ENCODE results near the gene MEP1A.

DNA sequence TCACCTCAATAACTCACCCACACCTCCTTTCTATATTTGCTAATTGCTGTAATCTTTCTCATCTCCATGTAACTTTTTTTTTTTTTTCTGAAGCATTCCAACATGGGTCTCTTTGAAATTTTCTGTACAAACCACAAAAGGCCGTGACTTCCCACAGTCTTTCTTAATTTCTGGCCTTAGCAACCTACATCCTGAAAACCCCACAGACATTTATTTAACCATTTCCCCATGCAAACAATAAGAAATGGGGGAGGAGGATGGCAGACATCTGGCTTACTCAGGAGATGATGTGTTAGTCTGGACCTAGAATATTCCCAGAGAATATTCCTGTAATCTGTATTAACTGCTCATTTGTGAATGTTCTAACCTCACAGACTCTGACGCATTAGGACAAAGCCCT is 57.6 kb downstream of the MEP1A start:
- TF ChIP-seq, protein P1, sequence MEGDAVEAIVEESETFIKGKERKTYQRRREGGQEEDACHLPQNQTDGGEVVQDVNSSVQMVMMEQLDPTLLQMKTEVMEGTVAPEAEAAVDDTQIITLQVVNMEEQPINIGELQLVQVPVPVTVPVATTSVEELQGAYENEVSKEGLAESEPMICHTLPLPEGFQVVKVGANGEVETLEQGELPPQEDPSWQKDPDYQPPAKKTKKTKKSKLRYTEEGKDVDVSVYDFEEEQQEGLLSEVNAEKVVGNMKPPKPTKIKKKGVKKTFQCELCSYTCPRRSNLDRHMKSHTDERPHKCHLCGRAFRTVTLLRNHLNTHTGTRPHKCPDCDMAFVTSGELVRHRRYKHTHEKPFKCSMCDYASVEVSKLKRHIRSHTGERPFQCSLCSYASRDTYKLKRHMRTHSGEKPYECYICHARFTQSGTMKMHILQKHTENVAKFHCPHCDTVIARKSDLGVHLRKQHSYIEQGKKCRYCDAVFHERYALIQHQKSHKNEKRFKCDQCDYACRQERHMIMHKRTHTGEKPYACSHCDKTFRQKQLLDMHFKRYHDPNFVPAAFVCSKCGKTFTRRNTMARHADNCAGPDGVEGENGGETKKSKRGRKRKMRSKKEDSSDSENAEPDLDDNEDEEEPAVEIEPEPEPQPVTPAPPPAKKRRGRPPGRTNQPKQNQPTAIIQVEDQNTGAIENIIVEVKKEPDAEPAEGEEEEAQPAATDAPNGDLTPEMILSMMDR (IDR thresholded peaks at IDR 0.05) = no peak
- TF ChIP-seq POLR2A (IDR thresholded peaks at IDR 0.05) = no peak
